Aorta (tissue), 5 donors: Measurements from ENCODE around the gene PLEKHG3. TPM values are rescaled to one million over a fixed set of nuclear protein-coding genes. Genes with fewer than 3 reads are reported as not detected.

Experiments
- ATAC-seq: fragments of 200-7000 bp; cut with Tn5 transposase; one replicate; pipeline ENCODE4 v1.9.1; 2022; ENCODE audit warnings: moderate library complexity; ENCODE audit not compliant: low FRiP score
- DNase-seq, 2 donors: peaks; one replicate each; pipeline ENCODE4 v3.0.0-alpha.2; 2020
- H3K27ac ChIP-seq, 2 donors: one replicate each; pipeline ENCODE4 v1.5.1; 2013; ENCODE audit warnings: low read length in 2 of 2, mild to moderate bottlenecking in 2 of 2, moderate library complexity in 2 of 2, control low read depth in 1 of 2, inconsistent platforms in 1 of 2, low read depth in 1 of 2
- H3K27me3 ChIP-seq, 2 donors: one replicate each; pipeline ENCODE4 v1.6.1; 2013; ENCODE audit warnings: control low read depth in 1 of 2, low read length in 1 of 2, mild to moderate bottlenecking in 1 of 2, moderate library complexity in 1 of 2; ENCODE audit not compliant: insufficient read depth in 2 of 2, control insufficient read depth in 1 of 2
- H3K36me3 ChIP-seq, 2 donors: one replicate each; pipeline ENCODE4 v1.6.1; 2013; ENCODE audit warnings: control low read depth in 1 of 2, low read length in 1 of 2, mild to moderate bottlenecking in 1 of 2; ENCODE audit not compliant: insufficient read depth in 2 of 2, control insufficient read depth in 1 of 2
- H3K4me1 ChIP-seq, 2 donors: one replicate each; pipeline ENCODE4 v1.6.1; 2013; ENCODE audit warnings: low read length in 2 of 2, control low read depth in 1 of 2, mild to moderate bottlenecking in 1 of 2, moderate library complexity in 1 of 2; ENCODE audit not compliant: insufficient read depth in 2 of 2, control insufficient read depth in 1 of 2
- H3K4me3 ChIP-seq, 2 donors: one replicate each; pipeline ENCODE4 v1.5.1; 2013; ENCODE audit warnings: low read length in 2 of 2, control low read depth in 1 of 2, mild to moderate bottlenecking in 1 of 2
- H3K9me3 ChIP-seq: one replicate; pipeline ENCODE4 v1.6.1; 2013; ENCODE audit warnings: mild to moderate bottlenecking, low read length; ENCODE audit not compliant: control insufficient read depth
- WGBS, 2 donors: extraction: QIAGEN DNeasy Blood & Tissue Kit; methylation state at CpG; one replicate each; pipeline ENCODE4 v1.1.7; 2013; 5-methylcytosine and 5-hydroxymethylcytosine counted together
- intact Hi-C, 2 donors: fragments of 100-400 bp; cut with DNase I; formaldehyde crosslinking; loops; one replicate each; pipeline versions ENCODE4 v1.14.2 to v1.15.0; 2022
- polyA plus RNA-seq, 2 donors: library from polyadenylated mRNA; stranded (reverse); fragments of 200-250 nt; gene quantifications; one replicate each; pipeline ENCODE4 v1.2.3, GENCODE V29; 2013
- total RNA-seq, 2 donors: library from RNA; stranded (reverse); fragmentation: NEBNext Ultra II Directional; extraction: Animal tissue kit (Norgen Biotek cat#: 25700); gene quantifications; one replicate each; pipeline ENCODE4 v1.2.1, GENCODE V29; 2021
- donor health status: healthy with polysubstance abuse.
- donor health status: Bipolar disorder and iron deficiency.
- donor health status: DM: no; HTN: no; CAD: no.
- donor health status: DM: no; HTN: no; CAD: no.
- donor health status: DM: yes; HTN: yes; CAD: no.

PLEKHG3 gene
- total and polyA plus RNA-seq, 4 donors, result 10.9 to 82.9 (median 48.2) TPM

- H3K4me3 ChIP-seq, result no peak overlapping the region
- DNase-seq, result no peak
- no peaks in the 10 kb centered on the region for H3K4me1 ChIP-seq
- H3K36me3 ChIP-seq, result no peaks in the 10 kb centered on the region
- H3K27ac ChIP-seq, result no peak overlapping the region
- WGBS, 2 donors, result 92 to 97% methylated on average over 18 of the region's 18 CpGs
- H3K27me3 ChIP-seq, result no peaks in the 10 kb centered on the region
- H3K9me3 ChIP-seq, result no peaks in the 10 kb centered on the region
- no peak for ATAC-seq
- intact Hi-C loops, result no loop called here
These were observed 68.8 kb downstream of the PLEKHG3 start for GRCh38 chr14:64773046-64773445.

GRCh38 chr14:64773577-64773976 lies 69.4 kb downstream of the PLEKHG3 start:
- intact Hi-C loops, result no loop called here
- H3K4me3 ChIP-seq, result no peak overlapping the region
- DNase-seq, result peak in 1 of 2 donors; percentile 57
- no peaks in the 10 kb centered on the region for H3K9me3 ChIP-seq
- no peak overlapping the region for H3K27ac ChIP-seq
- WGBS, 2 donors, result 70 to 97% methylated on average over 3 of the region's 3 CpGs
- no peak for ATAC-seq
- H3K36me3 ChIP-seq, result no peaks in the 10 kb centered on the region
- no peaks in the 10 kb centered on the region for H3K4me1 ChIP-seq
- H3K27me3 ChIP-seq, result no peaks in the 10 kb centered on the region

GRCh38 chr14:64774272-64774671 lies 70.0 kb downstream of the PLEKHG3 start:
- no peak overlapping the region for H3K4me3 ChIP-seq
- DNase-seq (peak in 1 of 2 donors; percentile 59), ATAC-seq (no peak)
- H3K36me3 ChIP-seq, result no peaks in the 10 kb centered on the region
- H3K4me1 ChIP-seq, result no peaks in the 10 kb centered on the region
- WGBS, 2 donors, result 90 to 97% methylated on average over 16 of the region's 16 CpGs
- intact Hi-C loops, result no loop called here
- no peaks in the 10 kb centered on the region for H3K27me3 ChIP-seq
- H3K9me3 ChIP-seq, result no peaks in the 10 kb centered on the region
- no peak overlapping the region for H3K27ac ChIP-seq

- Histone ChIP-seq H3K27me3 (no peaks in the 10 kb centered on the region), H3K27ac (no peak overlapping the region), H3K36me3 (no peaks in the 10 kb centered on the region), H3K4me1 (no peaks in the 10 kb centered on the region), H3K9me3 (no peaks in the 10 kb centered on the region), H3K4me3 (no peak overlapping the region)
- 88 to 92% methylated on average over 25 of the region's 25 CpGs for WGBS, 2 donors
- intact Hi-C loops, result no loop called here
- peak in 1 of 2 donors; percentile 67 for DNase-seq
- ATAC-seq, result no peak
These were observed 71.0 kb downstream of the PLEKHG3 start for GRCh38 chr14:64775081-64775777.

- Histone ChIP-seq H3K36me3 (no peaks in the 10 kb centered on the region), H3K9me3 (no peaks in the 10 kb centered on the region), H3K27me3 (no peaks in the 10 kb centered on the region), H3K27ac (no peak overlapping the region), H3K4me1 (no peaks in the 10 kb centered on the region), H3K4me3 (no peak overlapping the region)
- ATAC-seq (no peak), DNase-seq (no peak)
- 72 to 73% methylated on average over 3 of the region's 3 CpGs for WGBS, 2 donors
- intact Hi-C loops, result no loop called here
These were observed 73.2 kb downstream of the PLEKHG3 start for GRCh38 chr14:64777461-64777860.

- H3K36me3 ChIP-seq, result no peaks in the 10 kb centered on the region
- peak in 1 of 2 donors; percentile 62 for DNase-seq
- no peaks in the 10 kb centered on the region for H3K4me1 ChIP-seq
- H3K27ac ChIP-seq, result no peak overlapping the region
- intact Hi-C loops, result no loop called here
- no peaks in the 10 kb centered on the region for H3K9me3 ChIP-seq
- no peak overlapping the region for H3K4me3 ChIP-seq
- H3K27me3 ChIP-seq, result no peaks in the 10 kb centered on the region
- WGBS, 2 donors, result 71 to 74% methylated on average over 7 of the region's 7 CpGs
- ATAC-seq, result no peak
These were observed 74.0 kb downstream of the PLEKHG3 start for GRCh38 chr14:64778104-64778754.

- intact Hi-C loops, result no loop called here
- Histone ChIP-seq H3K27ac (no peak overlapping the region), H3K27me3 (no peaks in the 10 kb centered on the region), H3K36me3 (no peaks in the 10 kb centered on the region), H3K4me3 (no peak overlapping the region), H3K4me1 (no peaks in the 10 kb centered on the region), H3K9me3 (no peaks in the 10 kb centered on the region)
- no peak for ATAC-seq
- 48 to 54% methylated on average over 7 of the region's 7 CpGs for WGBS, 2 donors
- DNase-seq, result peak in 1 of 2 donors; percentile 49
These were observed 75.2 kb downstream of the PLEKHG3 start for GRCh38 chr14:64779472-64779871.

- Histone ChIP-seq H3K9me3 (no peaks in the 10 kb centered on the region), H3K27me3 (no peaks in the 10 kb centered on the region), H3K4me3 (no peak overlapping the region), H3K4me1 (no peaks in the 10 kb centered on the region), H3K27ac (no peak overlapping the region), H3K36me3 (no peaks in the 10 kb centered on the region)
- intact Hi-C loops, result no loop called here
- ATAC-seq (no peak), DNase-seq (peak in 1 of 2 donors; percentile 69)
- 86 to 90% methylated on average over 11 of the region's 11 CpGs for WGBS, 2 donors
These were observed 78.0 kb downstream of the PLEKHG3 start for GRCh38 chr14:64782196-64782595.

- no peaks in the 10 kb centered on the region for H3K36me3 ChIP-seq
- H3K4me3 ChIP-seq, result no peak overlapping the region
- intact Hi-C loops, result no loop called here
- no peaks in the 10 kb centered on the region for H3K4me1 ChIP-seq
- H3K27me3 ChIP-seq, result no peaks in the 10 kb centered on the region
- 91 to 93% methylated on average over 9 of the region's 9 CpGs for WGBS, 2 donors
- ATAC-seq (no peak), DNase-seq (peak in 1 of 2 donors; percentile 5)
- no peaks in the 10 kb centered on the region for H3K9me3 ChIP-seq
- H3K27ac ChIP-seq, result no peak overlapping the region
These were observed 79.8 kb downstream of the PLEKHG3 start for GRCh38 chr14:64784006-64784405.
